HG02678 (cell line): ENCODE results near the gene HDHD3.
A peak's percentile ranks its signal among the peaks of the same experiment; 100 is the strongest.
"Not testable (repeated sequence)": the region's sequence is repeated elsewhere in the genome, so short reads cannot be mapped to it uniquely, and the experiment has no call there.

Experiments used
- ATAC-seq: cut with Tn5 transposase; IDR thresholded peaks from one replicate; pipeline ENCODE4 v1.9.1; 2021; ENCODE audit warnings: mild to moderate bottlenecking, moderate library complexity; ENCODE audit not compliant: unreplicated experiment

Gene HDHD3

GRCh38 chr9:113376634-113377567, at the start of gene HDHD3:
Gene HDHD3, minus strand, starts transcription at chr9:113376986. Its CDS starts 2,632 bp downstream, at chr9:113374354.
- ATAC-seq: peak; percentile 79

GRCh38 chr9:113425072-113425471, 48.3 kb upstream of the HDHD3 start:
- ATAC-seq: no peak

- no peak for ATAC-seq
Measured at GRCh38 chr9:113421726-113422125, 44.9 kb upstream of the HDHD3 start.

GRCh38 chr9:113417370-113417769, 40.6 kb upstream of the HDHD3 start:
- ATAC-seq: no peak

- peak; percentile 99 for ATAC-seq
Measured at GRCh38 chr9:113416149-113416721, 39.4 kb upstream of the HDHD3 start.

- ATAC-seq: peak; percentile 92
Measured at GRCh38 chr9:113410207-113410864, 33.5 kb upstream of the HDHD3 start, which contains the start of the genes C9orf43 and POLE3. Gene C9orf43, plus strand, starts transcription at chr9:113410747. Its CDS starts 2,747 bp downstream, at chr9:113413494. Gene POLE3, minus strand, starts transcription at chr9:113410675. Its CDS starts 382 bp downstream, at chr9:113410293.

- ATAC-seq: peak; percentile 6
Measured at GRCh38 chr9:113409883-113410206, 33.1 kb upstream of the HDHD3 start.

- ATAC-seq: no peak
Measured at GRCh38 chr9:113409481-113409880, 32.7 kb upstream of the HDHD3 start.

- peak; percentile 33 for ATAC-seq
Measured at GRCh38 chr9:113406873-113407511, 30.2 kb upstream of the HDHD3 start.

GRCh38 chr9:113406353-113406752, 29.6 kb upstream of the HDHD3 start:
- ATAC-seq: not testable (repeated sequence)

GRCh38 chr9:113403646-113404045, 26.9 kb upstream of the HDHD3 start:
- ATAC-seq: no peak

- peak; percentile 99 for ATAC-seq
Measured at GRCh38 chr9:113401027-113401792, 24.4 kb upstream of the HDHD3 start, which contains the start of gene ALAD. Gene ALAD, minus strand, starts transcription at chr9:113401284. Its CDS starts 7,725 bp downstream, at chr9:113393559.

- ATAC-seq: no peak
Measured at GRCh38 chr9:113399646-113400200, 22.9 kb upstream of the HDHD3 start.

GRCh38 chr9:113398796-113399195, 22.0 kb upstream of the HDHD3 start:
- no peak for ATAC-seq

GRCh38 chr9:113397203-113397631, 20.4 kb upstream of the HDHD3 start:
- ATAC-seq: no peak

- ATAC-seq: no peak
Measured at GRCh38 chr9:113395000-113395861, 18.4 kb upstream of the HDHD3 start.

GRCh38 chr9:113393281-113393680, 16.5 kb upstream of the HDHD3 start:
- no peak for ATAC-seq

GRCh38 chr9:113391917-113392316, 15.1 kb upstream of the HDHD3 start:
- ATAC-seq: no peak
